ENCODE measurements around the gene RBM3. TPM values are rescaled to one million over a fixed set of nuclear protein-coding genes. Genes with fewer than 3 reads are reported as not detected.

RBM3 gene
- total RNA-seq, 1 experiment from 2014 or later: 528 TPM

DNA sequence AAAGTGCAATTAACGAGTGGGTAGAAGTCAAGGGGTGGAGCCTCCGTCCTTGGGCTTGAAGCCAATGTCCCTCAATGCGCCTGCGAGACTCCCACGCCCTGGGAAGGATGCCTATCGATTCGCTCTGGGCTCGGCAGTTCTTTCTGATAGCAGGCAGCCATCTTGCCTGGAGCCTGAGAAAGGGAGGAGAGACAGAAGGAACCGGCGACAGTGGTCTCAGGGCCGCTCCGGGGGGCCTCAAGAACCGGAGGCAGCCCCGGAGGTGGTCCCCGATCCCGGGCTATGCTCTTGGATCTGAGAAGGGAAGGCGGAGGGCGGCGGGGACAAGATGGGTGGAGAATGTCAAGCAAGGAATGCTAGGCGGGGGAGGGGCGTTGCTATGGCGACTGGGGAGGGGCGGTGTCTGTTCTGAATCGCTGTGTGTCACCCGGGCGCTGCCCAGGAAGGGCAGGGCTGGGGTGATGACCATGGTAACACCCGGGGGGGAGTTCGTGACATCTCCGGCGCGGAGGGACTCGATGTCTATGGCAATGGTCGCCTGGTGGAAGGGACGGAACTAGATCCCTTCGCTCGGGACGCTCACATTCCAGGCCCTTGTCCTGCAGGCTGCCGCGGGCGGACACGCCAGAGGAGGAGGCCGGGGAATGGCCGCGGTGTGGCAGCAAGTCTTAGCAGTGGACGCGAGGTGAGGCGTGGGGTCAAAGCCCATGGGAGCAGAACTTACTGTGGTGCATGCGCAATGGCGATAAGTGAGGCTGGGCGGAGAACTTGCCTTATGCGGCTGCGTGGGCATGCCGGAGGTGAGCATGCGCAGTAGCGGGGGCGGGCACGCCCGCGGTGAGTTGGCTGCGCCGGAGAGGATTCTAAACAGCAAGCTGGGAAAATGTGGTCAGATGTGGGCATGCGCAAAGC is 23.3 kb downstream of the RBM3 start, which contains the start of gene WDR13:
Gene WDR13, plus strand, starts transcription at position 140 of the 912 bp plus-strand sequence. Its CDS starts 505 bp downstream, at position 645.
- Histone ChIP-seq H3K36me3 (ENCODE audit: control insufficient read depth, insufficient read depth, low read length) (peaks cover 2% of the 10 kb centered on the region; the same call in 1 of the 2 replicates), H3K27ac (ENCODE audit: low read length) (peak within 1 kb of the TSS; percentile 90), H3K4me1 (ENCODE audit: control insufficient read depth, insufficient read depth, low read length) (no peaks in the 10 kb centered on the region; the same call in 1 of the 2 replicates), H3K9me3 (ENCODE audit: control insufficient read depth, insufficient read depth, low read depth, low read length) (no peaks in the 10 kb centered on the region), H3K27me3 (ENCODE audit: control insufficient read depth, insufficient read depth, low read length) (no peaks in the 10 kb centered on the region), H3K4me3 (ENCODE audit: low read depth in 2 of 2, low read length in 2 of 2) (peak within 1 kb of the TSS; percentile 57 to 69)
- intact Hi-C loops (cut with micrococcal nuclease; ENCODE audit: unreplicated experiment) (no loop called here), in situ Hi-C loops (cut with HindIII; ENCODE audit: low pct_unique_long_range_greater_than_20kb, low sequenced_read_pairs) (no loop called here)
- TF ChIP-seq, protein P1, sequence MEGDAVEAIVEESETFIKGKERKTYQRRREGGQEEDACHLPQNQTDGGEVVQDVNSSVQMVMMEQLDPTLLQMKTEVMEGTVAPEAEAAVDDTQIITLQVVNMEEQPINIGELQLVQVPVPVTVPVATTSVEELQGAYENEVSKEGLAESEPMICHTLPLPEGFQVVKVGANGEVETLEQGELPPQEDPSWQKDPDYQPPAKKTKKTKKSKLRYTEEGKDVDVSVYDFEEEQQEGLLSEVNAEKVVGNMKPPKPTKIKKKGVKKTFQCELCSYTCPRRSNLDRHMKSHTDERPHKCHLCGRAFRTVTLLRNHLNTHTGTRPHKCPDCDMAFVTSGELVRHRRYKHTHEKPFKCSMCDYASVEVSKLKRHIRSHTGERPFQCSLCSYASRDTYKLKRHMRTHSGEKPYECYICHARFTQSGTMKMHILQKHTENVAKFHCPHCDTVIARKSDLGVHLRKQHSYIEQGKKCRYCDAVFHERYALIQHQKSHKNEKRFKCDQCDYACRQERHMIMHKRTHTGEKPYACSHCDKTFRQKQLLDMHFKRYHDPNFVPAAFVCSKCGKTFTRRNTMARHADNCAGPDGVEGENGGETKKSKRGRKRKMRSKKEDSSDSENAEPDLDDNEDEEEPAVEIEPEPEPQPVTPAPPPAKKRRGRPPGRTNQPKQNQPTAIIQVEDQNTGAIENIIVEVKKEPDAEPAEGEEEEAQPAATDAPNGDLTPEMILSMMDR (IDR thresholded peaks at IDR 0.05): no peak
- peak; percentile 86 for TF ChIP-seq POLR2AphosphoS5 (IDR thresholded peaks at IDR 0.05; ENCODE audit: low read depth, low read length)
- TSS peak; percentile 69 for BruUV-seq (replicated peaks)
- ChIA-PET CTCF (no interaction called here), POLR2A (no interaction called here)
- peak; percentile 95 for ATAC-seq
- peak; percentile 85 for DNase-seq (ENCODE audit: low read depth, low spot score)

DNA sequence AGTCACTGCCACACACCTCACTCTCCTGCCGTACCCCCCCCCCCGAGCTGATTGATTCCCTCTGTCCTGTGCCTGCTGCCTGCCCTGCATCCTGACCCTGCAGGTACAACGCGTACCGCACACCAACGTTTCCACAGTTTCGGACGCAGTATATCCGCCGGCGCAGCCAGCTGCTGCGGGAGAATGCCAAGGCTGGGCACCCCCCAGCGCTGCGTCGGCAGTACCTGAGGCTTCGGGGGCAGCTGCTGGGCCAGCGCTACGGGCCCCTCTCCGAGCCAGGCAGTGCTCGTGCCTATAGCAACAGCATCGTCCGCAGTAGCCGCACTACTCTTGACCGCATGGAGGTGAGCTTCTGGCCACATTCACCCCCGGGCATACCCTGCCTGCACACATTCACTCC is 24.3 kb downstream of the RBM3 start:
- H3K4me1 ChIP-seq (ENCODE audit: control insufficient read depth, insufficient read depth, low read length): no peaks in the 10 kb centered on the region; the same call in 1 of the 2 replicates
- CTCF ChIA-PET: no interaction called here
- no peak for ATAC-seq
- H3K27ac ChIP-seq (ENCODE audit: low read length): peak overlapping the region; percentile 76
- BruUV-seq (replicated peaks): no TSS peak
- no peak for DNase-seq (ENCODE audit: low read depth, low spot score)
- in situ Hi-C loops (cut with HindIII; ENCODE audit: low pct_unique_long_range_greater_than_20kb, low sequenced_read_pairs) (no loop called here), intact Hi-C loops (cut with micrococcal nuclease; ENCODE audit: unreplicated experiment) (no loop called here)
- POLR2A ChIA-PET: interaction anchor here (0.5 kb wide), 1 partner anchor 20 kb away, joined by 4 read pairs; no protein-coding TSS in a partner anchor
- H3K36me3 ChIP-seq (ENCODE audit: control insufficient read depth, insufficient read depth, low read length): peaks cover 2% of the 10 kb centered on the region; the same call in 1 of the 2 replicates
- peak overlapping the region; percentile 57 to 69 for H3K4me3 ChIP-seq (ENCODE audit: low read depth in 2 of 2, low read length in 2 of 2)
- TF ChIP-seq, protein P2, sequence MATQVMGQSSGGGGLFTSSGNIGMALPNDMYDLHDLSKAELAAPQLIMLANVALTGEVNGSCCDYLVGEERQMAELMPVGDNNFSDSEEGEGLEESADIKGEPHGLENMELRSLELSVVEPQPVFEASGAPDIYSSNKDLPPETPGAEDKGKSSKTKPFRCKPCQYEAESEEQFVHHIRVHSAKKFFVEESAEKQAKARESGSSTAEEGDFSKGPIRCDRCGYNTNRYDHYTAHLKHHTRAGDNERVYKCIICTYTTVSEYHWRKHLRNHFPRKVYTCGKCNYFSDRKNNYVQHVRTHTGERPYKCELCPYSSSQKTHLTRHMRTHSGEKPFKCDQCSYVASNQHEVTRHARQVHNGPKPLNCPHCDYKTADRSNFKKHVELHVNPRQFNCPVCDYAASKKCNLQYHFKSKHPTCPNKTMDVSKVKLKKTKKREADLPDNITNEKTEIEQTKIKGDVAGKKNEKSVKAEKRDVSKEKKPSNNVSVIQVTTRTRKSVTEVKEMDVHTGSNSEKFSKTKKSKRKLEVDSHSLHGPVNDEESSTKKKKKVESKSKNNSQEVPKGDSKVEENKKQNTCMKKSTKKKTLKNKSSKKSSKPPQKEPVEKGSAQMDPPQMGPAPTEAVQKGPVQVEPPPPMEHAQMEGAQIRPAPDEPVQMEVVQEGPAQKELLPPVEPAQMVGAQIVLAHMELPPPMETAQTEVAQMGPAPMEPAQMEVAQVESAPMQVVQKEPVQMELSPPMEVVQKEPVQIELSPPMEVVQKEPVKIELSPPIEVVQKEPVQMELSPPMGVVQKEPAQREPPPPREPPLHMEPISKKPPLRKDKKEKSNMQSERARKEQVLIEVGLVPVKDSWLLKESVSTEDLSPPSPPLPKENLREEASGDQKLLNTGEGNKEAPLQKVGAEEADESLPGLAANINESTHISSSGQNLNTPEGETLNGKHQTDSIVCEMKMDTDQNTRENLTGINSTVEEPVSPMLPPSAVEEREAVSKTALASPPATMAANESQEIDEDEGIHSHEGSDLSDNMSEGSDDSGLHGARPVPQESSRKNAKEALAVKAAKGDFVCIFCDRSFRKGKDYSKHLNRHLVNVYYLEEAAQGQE (IDR thresholded peaks at IDR 0.05; ENCODE audit: insufficient read depth in 1 of 2, low read depth in 2 of 2, low read length in 1 of 2): no peak
- TF ChIP-seq TCF7L2 (IDR thresholded peaks at IDR 0.05; ENCODE audit: low read depth, low read length): no peak
- TF ChIP-seq POLR2AphosphoS5 (IDR thresholded peaks at IDR 0.05; ENCODE audit: low read depth, low read length): no peak
- TF ChIP-seq, protein P1 (IDR thresholded peaks at IDR 0.05): no peak
- TF ChIP-seq SIN3A (IDR thresholded peaks at IDR 0.05; ENCODE audit: borderline replicate concordance, insufficient read depth, low read depth, low read length): no peak
- H3K9me3 ChIP-seq (ENCODE audit: control insufficient read depth, insufficient read depth, low read depth, low read length): no peaks in the 10 kb centered on the region
- H3K27me3 ChIP-seq (ENCODE audit: control insufficient read depth, insufficient read depth, low read length): no peaks in the 10 kb centered on the region
